GM12875 (cell line): ENCODE results near the gene SLC30A10.
"Not testable (repeated sequence)": the region's sequence is repeated elsewhere in the genome, so short reads cannot be mapped to it uniquely, and the experiment has no call there.

ENCODE experiments used
- H3K4me3 ChIP-seq: one replicate; pipeline ENCODE4 v1.5.1; 2011; ENCODE audit warnings: low read depth, low read length, control low read depth
- TF ChIP-seq, protein P1 (sequence below): IDR thresholded peaks from 2 replicates; pipeline ENCODE4 v1.5.1; 2011; ENCODE audit warnings: low read depth, mild to moderate bottlenecking, control low read depth, inconsistent platforms, low read length, moderate library complexity, borderline replicate concordance; ENCODE audit not compliant: insufficient read depth

SLC30A10 gene

DNA sequence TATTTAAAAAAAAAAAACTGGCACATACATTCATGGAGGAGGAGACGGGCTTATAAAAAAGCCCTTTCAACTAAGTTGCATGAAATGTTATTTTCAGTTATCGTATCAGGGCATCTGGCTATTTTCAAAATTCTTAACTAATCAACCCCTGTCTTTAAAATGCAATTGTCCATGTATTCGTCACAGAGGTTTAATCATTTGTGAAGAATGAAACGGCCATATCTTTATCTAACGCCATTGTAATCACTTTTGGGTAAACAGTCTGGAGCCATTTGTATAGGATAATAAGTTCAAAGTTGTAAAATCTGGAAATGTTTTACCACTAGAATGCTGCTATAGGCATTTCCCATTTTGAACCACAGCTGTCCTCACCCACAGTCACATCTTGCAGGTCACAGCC is 30.4 kb downstream of the SLC30A10 start:
- TF ChIP-seq, protein P1, sequence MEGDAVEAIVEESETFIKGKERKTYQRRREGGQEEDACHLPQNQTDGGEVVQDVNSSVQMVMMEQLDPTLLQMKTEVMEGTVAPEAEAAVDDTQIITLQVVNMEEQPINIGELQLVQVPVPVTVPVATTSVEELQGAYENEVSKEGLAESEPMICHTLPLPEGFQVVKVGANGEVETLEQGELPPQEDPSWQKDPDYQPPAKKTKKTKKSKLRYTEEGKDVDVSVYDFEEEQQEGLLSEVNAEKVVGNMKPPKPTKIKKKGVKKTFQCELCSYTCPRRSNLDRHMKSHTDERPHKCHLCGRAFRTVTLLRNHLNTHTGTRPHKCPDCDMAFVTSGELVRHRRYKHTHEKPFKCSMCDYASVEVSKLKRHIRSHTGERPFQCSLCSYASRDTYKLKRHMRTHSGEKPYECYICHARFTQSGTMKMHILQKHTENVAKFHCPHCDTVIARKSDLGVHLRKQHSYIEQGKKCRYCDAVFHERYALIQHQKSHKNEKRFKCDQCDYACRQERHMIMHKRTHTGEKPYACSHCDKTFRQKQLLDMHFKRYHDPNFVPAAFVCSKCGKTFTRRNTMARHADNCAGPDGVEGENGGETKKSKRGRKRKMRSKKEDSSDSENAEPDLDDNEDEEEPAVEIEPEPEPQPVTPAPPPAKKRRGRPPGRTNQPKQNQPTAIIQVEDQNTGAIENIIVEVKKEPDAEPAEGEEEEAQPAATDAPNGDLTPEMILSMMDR, result no peak
- no peak overlapping the region for H3K4me3 ChIP-seq

DNA sequence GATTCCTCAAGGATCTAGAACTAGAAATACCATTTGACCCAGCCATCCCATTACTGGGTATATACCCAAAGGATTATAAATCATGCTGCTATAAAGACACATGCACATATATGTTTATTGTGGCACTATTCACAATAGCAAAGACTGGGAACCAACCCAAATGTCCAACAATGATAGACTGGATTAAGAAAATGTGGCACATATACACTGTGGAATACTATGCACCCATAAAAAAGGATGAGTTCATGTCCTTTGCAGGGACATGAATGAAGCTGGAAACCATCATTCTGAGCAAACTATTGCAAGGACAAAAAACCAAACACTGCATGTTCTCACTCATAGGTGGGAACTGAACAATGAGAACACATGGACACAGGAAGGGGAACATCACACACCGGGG is 36.1 kb downstream of the SLC30A10 start:
- H3K4me3 ChIP-seq, result not testable (repeated sequence)

DNA sequence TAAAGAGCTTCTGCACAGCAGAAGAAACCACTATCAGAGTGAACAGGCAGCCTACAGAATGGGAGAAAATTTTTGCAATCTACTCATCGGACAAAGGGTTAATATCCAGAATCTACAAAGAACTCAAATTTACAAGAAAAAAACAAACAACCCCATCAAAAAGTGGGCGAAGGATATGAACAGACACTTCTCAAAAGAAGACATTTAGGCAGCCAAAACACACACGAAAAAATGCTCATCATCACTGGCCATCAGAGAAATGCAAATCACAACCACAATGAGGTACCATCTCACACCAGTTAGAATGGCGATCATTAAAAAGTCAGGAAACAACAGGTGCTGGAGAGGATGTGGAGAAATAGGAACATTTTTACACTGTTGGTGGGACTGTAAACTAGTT is 36.5 kb downstream of the SLC30A10 start:
- not testable (repeated sequence) for H3K4me3 ChIP-seq

DNA sequence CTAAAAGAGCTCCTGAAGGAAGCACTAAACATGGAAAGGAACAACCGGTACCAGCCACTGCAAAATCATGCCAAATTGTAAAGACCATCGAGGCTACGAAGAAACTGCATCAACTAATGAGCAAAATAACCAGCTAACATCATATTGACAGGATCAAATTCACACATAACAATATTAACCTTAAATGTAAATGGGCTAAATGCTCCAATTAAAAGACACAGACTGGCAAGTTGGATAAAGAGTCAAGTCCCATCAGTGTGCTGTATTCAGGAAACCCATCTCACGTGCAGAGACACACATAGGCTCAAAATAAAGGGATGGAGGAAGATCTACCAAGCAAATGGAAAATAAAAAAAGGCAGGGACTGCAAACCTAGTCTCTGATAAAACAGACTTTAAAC is 39.7 kb downstream of the SLC30A10 start:
- not testable (repeated sequence) for H3K4me3 ChIP-seq

DNA sequence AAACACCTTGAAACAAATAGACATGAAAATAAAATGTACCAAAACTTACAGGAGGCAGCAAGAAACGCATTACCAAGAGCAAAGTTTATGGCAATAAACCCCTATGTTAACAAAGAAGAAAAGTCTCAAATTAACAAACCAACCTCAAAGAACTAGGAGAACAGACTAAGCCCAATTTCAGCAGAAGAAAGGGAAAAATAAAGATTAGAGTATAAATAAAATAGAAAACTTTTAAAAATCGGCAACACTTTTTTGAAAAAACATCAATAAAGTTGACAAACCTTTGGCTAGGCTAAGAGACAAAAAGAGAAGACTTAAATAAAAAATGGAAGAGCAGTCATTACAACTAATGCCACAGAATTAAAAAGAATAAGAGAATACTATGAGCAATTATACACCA is 42.7 kb downstream of the SLC30A10 start:
- no peak overlapping the region for H3K4me3 ChIP-seq
- TF ChIP-seq, protein P1, result no peak

DNA sequence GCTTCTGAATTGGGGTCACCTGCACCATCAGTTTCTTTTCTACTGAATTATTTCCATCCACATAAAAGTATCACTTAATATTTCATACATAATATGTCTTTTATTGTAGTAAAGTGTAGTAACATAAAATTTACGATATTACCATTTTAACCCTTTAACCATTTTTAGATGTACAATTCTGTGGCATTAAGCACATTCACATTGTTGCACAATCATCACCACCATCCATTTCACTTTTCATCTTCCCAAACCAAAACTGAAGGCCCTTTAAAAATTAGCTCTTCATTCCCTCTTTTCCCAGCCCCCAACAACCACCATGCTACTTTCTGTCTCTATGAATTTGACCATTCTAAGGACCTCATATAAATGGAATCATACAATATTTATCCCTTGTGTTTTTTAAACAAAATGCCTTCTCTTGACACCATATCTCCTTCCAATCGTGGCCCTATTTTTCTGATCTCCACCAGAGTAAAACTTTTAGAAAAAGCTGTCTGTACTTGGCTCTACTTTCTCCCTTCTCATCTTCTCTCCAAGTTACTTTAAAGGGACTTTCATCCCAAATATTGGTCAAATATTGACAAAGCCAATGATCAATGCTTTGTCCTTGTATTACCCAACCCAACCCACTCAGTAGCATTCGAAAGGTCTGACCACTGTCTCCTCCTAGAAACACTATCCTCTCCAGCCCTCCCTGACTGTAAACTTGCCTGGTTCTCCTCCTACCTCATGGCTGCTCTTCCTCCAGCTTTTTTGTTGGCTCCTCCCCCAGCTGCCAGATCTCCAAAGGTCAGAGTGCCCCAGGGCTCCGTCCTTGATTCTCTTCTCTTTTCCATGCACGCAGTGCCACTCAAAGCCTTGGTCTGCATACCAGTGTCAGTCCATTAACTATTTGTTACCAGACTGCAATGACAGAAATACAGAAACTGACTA is 44.7 kb downstream of the SLC30A10 start:
- H3K4me3 ChIP-seq, result no peak overlapping the region
- TF ChIP-seq, protein P1, result no peak

DNA sequence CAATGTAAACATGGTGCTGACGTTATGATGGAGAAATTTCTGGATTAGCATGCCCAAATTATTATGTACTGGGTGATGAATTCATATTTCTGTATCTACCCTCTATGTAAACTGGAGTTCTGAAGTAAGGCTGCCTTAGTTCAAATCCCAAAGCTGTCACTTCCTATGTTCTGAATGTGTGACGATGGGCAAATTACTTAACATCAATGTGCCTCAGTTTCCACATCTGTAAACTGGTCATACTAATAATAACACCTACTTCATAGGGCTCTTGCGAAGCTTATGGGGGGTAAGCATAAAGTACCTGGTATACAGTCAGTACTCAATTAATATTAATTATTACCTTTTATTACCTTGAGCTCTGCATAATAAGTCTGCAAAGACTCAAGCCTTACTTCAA is 45.6 kb downstream of the SLC30A10 start:
- H3K4me3 ChIP-seq, result no peak overlapping the region
- TF ChIP-seq, protein P1, result no peak

DNA sequence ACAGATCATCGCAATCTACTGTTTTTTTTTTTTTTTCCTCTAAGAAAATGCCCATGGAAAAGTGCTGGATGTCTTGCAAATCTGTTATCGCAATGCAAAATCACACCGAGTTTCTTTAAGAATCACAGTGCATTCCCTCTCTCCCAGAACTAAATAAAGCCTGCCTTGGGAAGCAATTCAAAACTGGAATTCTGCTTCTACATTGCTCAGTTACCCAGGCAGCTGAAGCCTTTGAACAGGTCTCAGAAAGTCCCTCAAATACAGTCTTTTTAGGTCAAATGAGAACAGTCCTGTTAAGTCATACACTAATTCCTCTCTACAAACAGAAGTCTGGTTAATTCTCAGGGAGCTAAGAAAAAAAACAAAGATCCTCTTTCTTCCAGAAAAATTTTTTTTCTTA is 46.3 kb downstream of the SLC30A10 start:
- TF ChIP-seq, protein P1, result no peak
- H3K4me3 ChIP-seq, result no peak overlapping the region
